ENCODE data around the gene UNK. TPM values are rescaled to one million over a fixed set of nuclear protein-coding genes. Genes with fewer than 3 reads are reported as not detected.
A peak's percentile ranks its signal among the peaks of the same experiment; 100 is the strongest.

The UNK gene
- total and polyA plus RNA-seq, 9 of the 15 experiments (the other 6 are each of a cell fraction or from before 2014, with no cell fraction given) = 12.8 to 38.6 (median 24.8) TPM

DNA sequence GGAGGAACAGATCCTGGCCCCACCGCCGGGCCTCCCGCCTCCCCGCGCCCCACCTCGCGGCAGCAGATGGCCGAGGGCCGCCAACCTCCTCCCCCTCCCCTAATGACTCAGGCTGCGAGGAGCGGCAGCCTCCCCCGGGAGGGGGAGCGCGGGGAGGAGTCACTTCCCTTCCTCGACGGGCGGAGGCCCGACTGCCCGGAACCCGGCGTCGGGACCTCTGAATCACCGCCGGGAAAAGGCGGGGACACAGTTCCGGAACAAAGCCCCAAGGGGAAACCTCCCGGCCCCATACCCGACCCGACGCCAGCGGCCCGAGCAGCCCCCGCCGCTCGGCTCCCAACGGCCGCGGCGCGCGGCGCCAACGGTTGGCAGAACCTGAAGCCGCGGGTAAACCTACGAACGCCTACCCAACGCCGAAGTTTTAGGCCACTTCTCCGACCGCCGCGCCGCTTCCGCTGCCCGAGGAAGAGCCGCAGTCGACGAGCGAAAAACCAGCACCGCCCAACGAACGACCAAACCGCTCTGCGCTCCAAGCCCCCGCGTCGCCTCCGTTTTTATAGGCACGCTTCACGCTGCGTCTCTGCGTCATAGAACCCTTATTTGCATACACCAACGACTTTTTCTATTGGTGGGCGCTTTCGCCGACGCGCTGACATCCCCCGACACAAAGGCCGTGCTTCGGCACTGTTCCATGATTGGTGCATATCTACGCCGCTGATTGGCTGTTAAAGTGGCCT is 5.2 kb upstream of the UNK start (continued):
- TF ChIP-seq, protein P1, sequence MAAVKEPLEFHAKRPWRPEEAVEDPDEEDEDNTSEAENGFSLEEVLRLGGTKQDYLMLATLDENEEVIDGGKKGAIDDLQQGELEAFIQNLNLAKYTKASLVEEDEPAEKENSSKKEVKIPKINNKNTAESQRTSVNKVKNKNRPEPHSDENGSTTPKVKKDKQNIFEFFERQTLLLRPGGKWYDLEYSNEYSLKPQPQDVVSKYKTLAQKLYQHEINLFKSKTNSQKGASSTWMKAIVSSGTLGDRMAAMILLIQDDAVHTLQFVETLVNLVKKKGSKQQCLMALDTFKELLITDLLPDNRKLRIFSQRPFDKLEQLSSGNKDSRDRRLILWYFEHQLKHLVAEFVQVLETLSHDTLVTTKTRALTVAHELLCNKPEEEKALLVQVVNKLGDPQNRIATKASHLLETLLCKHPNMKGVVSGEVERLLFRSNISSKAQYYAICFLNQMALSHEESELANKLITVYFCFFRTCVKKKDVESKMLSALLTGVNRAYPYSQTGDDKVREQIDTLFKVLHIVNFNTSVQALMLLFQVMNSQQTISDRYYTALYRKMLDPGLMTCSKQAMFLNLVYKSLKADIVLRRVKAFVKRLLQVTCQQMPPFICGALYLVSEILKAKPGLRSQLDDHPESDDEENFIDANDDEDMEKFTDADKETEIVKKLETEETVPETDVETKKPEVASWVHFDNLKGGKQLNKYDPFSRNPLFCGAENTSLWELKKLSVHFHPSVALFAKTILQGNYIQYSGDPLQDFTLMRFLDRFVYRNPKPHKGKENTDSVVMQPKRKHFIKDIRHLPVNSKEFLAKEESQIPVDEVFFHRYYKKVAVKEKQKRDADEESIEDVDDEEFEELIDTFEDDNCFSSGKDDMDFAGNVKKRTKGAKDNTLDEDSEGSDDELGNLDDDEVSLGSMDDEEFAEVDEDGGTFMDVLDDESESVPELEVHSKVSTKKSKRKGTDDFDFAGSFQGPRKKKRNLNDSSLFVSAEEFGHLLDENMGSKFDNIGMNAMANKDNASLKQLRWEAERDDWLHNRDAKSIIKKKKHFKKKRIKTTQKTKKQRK (IDR thresholded peaks at IDR 0.05; ENCODE audit: borderline replicate concordance, low read depth, low read length) = no peak
- no peak for TF ChIP-seq KAT2B (IDR thresholded peaks at IDR 0.05; ENCODE audit: low read depth, low read length)
- 0 out of 2 replicates have a peak, but pooled peaks have one; percentile 44 for TF ChIP-seq PHF21A (IDR thresholded peaks at IDR 0.05; ENCODE audit: borderline replicate concordance, low read depth)
- TF ChIP-seq, protein P2, sequence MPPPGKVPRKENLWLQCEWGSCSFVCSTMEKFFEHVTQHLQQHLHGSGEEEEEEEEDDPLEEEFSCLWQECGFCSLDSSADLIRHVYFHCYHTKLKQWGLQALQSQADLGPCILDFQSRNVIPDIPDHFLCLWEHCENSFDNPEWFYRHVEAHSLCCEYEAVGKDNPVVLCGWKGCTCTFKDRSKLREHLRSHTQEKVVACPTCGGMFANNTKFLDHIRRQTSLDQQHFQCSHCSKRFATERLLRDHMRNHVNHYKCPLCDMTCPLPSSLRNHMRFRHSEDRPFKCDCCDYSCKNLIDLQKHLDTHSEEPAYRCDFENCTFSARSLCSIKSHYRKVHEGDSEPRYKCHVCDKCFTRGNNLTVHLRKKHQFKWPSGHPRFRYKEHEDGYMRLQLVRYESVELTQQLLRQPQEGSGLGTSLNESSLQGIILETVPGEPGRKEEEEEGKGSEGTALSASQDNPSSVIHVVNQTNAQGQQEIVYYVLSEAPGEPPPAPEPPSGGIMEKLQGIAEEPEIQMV (tag; conservative IDR thresholded peaks at IDR 0.05; ENCODE audit: low read depth) = no peak
- no peak for TF ChIP-seq ZNF146 (CRISPR knock-in tag; IDR thresholded peaks at IDR 0.05; ENCODE audit: unreplicated experiment)
- no peak for TF ChIP-seq DNMT1 (IDR thresholded peaks at IDR 0.05)
- TF ChIP-seq, protein P3, sequence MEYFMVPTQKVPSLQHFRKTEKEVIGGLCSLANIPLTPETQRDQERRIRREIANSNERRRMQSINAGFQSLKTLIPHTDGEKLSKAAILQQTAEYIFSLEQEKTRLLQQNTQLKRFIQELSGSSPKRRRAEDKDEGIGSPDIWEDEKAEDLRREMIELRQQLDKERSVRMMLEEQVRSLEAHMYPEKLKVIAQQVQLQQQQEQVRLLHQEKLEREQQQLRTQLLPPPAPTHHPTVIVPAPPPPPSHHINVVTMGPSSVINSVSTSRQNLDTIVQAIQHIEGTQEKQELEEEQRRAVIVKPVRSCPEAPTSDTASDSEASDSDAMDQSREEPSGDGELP (CRISPR knock-in tag; IDR thresholded peaks at IDR 0.05; ENCODE audit: borderline replicate concordance) = peak; percentile 66
- TF ChIP-seq ESRRA (IDR thresholded peaks at IDR 0.05; ENCODE audit: borderline replicate concordance, low read depth) = peak; percentile 54; the same call in 1 of the 2 replicates
- no peak for TF ChIP-seq ZFP1 (CRISPR knock-in tag; IDR thresholded peaks at IDR 0.05)
- no peak for TF ChIP-seq FOXA1 (IDR thresholded peaks at IDR 0.05; ENCODE audit: borderline replicate concordance)
- TF ChIP-seq PCBP1 (IDR thresholded peaks at IDR 0.05; ENCODE audit: low read depth, low read length, poor library complexity, severe bottlenecking) = peak; percentile 99
- TF ChIP-seq C11orf30 (IDR thresholded peaks at IDR 0.05; ENCODE audit: low read depth) = peak; percentile 50
- peak; percentile 96 for TF ChIP-seq FOS (IDR thresholded peaks at IDR 0.05; ENCODE audit: extremely low read depth, insufficient read length)
- no peak; the same call in 1 of the 2 replicates for TF ChIP-seq MED1 (CRISPR knock-in tag; IDR thresholded peaks at IDR 0.05; ENCODE audit: borderline replicate concordance)
- no peak for TF ChIP-seq FOXJ3 (CRISPR knock-in tag; IDR thresholded peaks at IDR 0.05)
- TF ChIP-seq, protein P4, sequence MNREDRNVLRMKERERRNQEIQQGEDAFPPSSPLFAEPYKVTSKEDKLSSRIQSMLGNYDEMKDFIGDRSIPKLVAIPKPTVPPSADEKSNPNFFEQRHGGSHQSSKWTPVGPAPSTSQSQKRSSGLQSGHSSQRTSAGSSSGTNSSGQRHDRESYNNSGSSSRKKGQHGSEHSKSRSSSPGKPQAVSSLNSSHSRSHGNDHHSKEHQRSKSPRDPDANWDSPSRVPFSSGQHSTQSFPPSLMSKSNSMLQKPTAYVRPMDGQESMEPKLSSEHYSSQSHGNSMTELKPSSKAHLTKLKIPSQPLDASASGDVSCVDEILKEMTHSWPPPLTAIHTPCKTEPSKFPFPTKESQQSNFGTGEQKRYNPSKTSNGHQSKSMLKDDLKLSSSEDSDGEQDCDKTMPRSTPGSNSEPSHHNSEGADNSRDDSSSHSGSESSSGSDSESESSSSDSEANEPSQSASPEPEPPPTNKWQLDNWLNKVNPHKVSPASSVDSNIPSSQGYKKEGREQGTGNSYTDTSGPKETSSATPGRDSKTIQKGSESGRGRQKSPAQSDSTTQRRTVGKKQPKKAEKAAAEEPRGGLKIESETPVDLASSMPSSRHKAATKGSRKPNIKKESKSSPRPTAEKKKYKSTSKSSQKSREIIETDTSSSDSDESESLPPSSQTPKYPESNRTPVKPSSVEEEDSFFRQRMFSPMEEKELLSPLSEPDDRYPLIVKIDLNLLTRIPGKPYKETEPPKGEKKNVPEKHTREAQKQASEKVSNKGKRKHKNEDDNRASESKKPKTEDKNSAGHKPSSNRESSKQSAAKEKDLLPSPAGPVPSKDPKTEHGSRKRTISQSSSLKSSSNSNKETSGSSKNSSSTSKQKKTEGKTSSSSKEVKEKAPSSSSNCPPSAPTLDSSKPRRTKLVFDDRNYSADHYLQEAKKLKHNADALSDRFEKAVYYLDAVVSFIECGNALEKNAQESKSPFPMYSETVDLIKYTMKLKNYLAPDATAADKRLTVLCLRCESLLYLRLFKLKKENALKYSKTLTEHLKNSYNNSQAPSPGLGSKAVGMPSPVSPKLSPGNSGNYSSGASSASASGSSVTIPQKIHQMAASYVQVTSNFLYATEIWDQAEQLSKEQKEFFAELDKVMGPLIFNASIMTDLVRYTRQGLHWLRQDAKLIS (CRISPR knock-in tag; IDR thresholded peaks at IDR 0.05) = peak; percentile 100
